DMS 273 treated with DMSO at 0.1 percent for 48 hours (cell line): ENCODE data around the gene CUX1.
"Not testable (repeated sequence)": the region's sequence is repeated elsewhere in the genome, so short reads cannot be mapped to it uniquely, and the experiment has no call there.

Experiments
- DNase-seq: peaks from one replicate; lab custom pipeline; 2025; lab: John Stamatoyannopoulos, UW

The CUX1 gene

DNA sequence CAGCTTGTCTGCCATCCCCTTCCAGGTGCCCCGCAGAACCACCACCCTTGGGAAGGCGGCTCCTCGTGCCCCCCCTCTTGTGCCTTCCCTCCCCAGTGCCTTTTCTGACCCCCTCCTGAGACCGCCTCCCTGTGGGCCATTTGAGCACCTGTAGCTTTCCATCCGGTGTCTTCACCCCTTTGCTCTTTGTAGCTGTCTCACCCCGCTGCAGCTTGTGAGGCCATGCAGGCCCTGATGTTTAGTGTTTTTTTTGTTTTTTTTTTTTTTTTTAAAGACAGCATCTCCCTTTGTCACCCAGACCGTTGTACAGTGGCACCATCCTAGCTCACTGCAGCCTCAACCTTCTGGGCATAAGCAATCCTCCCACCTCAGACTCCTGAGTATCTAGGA, 52.5 kb downstream of the CUX1 start:
- no peak for DNase-seq

DNA sequence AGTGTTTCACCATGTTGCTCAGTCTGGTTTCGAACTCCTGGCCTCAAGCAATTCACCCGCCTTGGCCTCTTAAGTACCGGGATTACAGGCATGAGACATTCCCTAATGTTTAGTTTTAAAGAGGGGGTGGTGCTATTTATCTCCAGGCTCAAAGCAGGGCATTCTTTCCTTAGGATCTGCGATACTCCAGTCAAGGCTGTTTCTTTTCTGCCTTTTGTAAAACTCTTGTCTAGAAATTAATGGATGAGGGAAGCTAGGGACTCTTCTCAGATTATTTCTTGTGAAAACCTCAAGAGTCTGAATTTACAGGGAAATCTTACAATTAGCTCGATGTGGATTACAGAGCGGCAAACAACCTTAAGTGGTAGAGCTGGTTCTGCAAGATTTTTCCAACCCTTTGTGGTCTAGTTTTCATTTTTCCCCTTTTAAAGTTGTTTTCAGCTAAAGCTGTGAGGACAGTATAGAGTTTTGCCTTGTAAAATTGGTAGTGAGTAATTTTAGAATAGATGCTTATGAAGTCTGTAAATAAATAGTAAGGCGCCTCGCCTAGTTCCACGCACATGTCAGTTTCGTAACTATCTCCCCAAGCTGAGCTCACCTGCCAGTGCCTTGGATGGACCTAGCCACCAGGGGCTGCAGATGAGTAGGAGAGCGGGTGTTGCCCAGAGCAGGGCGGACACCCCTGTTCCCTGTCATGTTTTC, 53.1 kb downstream of the CUX1 start:
- DNase-seq = no peak

DNA sequence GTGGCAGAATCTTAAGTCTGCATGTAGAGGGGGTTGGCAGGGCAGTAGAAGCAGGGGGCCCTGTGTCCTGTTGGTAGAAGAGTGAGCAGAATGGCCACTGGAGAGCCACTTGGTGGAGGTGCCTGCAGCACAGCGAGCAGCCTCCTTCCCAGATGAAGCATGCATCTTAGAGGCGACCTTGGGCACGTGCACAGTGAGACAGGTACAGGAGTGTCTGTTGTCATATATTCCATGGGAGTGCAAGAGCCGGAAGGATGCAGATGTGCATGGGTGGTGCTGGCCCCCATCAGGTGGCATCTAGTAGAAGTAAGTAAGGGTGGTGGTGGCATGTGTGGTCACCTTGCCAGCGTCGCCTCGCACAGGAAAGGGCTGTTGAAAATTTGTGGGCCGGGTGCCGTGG, 53.9 kb downstream of the CUX1 start:
- no peak for DNase-seq

DNA sequence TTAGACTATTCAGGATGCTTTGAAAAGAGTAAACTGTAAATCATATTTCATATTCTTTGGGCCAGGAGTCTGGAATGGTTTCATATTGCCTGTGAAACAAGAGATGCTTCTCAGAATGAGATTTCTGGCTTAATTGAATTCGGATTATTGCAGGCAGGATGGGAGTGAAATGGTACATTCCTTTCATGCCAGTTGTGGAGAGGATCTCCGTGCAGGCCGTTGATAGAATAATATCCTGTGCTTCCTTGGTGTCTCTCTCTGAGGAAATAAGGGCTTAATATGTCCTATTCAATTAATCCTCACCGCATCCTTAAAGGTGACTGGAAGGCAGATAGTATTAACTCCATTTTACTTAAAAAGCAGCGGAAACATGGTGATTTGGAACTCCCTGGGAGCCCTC, 56.6 kb downstream of the CUX1 start:
- DNase-seq = no peak

DNA sequence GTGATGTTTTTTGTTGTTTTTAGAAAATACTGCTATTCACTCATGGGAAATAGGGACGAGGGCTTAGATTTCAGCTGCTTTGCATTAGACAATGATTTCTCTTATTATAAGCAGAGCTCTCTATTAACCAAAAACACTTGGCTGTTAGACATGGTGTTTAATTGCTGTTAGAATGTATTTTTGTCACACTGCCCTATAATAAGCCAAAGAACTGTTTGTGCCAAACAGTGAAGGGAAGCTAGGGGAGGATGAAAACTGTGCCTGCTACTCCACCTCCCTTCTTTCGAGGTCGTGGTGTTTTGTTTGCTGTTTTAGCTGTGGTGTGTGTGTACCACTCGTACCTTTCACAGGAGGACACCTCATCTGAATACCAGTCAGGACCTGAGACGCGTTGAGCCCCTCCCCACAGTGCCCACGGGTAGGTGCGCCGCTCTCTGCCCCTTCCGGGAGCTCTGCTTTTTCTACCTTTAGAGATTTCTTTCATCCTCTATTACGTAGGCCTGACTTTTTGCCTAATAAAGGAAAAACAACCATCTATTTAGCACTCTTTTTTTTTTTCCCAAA, 57.9 kb downstream of the CUX1 start:
- no peak for DNase-seq

DNA sequence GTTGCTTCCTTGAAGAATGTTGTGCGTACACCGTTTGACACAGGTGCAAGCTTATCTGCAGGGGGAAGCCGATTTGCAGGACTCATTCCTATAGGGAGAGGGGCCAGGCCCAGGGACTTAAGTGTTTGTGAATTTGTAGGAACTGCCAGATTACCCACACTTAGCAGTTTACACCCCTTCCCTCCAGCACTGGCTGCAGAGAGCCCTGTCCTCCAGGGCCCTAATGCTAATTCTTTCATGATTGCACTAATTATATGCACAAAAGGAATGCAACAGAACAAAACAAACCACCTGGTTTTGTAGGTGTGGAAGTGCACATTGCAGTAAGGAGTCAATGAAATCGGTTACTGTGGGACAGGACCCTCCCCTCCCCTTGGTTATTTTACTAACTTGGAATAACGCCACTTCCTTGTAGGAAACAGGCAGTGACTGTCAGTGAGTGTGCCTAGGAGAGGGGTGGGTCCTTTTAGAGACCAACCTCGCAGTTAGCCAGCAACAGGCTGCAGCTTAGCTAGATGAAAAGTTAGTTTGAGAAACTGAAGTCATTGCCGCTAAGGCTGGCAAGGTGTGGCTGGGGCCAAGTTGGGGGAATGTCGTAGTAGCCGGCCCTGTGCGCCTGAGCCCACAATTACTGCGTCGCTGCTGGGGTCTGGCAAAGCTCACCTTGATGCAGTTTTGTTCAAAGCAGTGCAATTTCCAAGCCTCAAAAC, 60.6 kb downstream of the CUX1 start:
- no peak for DNase-seq

DNA sequence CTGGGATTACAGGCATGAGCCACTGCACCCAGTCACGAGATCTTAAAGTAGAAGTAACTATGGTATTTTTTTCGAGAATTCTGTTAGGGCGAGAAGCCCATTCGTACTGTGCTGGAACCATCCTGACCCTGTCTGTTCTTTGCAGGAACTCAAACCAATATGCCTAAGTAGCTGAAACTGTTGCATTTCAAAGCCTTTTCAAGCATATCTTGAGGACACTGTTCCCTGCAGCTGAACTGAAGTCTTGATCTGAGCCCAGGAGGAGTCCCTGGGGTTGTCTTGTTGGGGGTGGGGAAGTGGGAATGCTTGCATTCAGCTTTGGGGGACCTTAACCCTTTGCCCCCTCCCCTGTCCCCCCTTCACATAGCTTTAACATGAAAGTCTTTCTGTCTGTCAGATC, 61.5 kb downstream of the CUX1 start:
- no peak for DNase-seq

DNA sequence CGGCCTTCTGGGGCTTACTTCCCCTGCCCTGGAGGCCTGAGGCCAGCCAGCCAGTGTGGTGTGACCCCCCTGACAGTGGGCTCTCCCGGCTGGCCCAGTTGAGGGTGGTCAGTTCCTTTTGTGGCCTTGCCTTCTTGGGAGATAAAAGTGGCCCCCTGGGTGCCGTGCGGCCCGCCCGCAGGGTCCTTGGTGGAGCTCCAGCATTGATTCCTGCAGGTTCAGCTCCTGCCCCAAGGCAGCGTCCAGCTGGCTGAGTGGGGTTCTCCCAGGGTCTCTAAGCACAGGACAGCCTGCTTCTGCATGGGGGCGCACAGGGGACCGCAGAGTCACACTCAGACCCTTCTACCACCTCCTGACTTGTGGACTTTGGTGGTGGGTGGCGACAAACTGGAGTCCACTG, 62.1 kb downstream of the CUX1 start:
- DNase-seq = no peak

DNA sequence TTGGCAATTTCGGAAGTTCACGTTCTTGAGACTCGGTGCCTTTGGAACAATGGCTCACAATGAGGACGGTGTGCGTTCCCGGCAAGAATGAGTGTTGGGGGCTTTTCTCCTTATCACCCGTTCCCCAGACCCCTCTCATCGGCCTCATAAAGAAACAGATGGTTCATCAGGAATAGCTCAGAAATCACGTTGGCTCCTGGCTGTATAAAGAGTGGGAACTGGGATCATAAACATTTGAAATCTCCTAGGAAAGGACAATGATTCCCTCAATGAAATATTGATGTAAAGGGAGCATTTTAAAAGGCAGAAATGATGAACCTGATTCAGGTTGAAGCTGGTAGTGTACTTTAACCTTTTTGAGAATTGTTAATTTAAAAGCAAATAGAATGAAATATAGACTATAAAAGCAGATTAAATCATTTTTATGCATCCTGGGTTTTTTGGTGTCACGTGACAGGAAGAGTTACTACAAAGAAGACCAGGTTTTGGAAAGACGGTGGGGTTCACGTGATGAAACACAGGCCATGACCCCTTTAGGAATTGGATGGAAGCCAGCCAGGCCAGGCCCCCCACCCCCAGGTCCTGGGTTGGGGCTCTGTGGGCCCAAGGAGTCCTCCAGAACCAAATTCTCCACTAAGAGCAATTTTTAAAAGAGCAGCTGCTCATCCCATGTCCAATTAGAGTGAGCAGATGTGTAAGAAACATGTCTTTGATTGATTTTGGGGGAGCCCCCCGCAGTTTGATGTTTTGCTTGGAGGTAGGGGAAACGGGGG, 63.0 kb downstream of the CUX1 start:
- DNase-seq = no peak

DNA sequence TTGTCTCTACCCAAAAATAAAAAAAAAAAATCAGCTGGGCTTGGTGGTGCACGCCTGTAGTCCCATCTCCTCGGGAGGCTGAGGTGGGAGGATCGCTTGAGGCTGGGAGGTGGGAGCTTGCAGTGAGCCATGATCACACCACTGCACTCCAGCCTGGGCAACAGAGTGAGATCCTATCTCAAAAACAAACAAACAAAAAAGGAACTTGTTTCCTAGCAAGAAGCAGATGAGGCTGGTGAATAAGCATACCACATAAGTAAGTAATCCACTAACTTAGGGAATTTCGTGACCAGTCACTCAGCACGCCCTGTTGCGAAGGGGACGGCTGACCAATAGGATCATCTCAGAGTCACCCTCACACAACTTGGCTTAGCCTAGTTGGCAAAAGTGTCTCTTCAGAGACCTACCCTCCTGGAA, 64.6 kb downstream of the CUX1 start:
- no peak for DNase-seq

DNA sequence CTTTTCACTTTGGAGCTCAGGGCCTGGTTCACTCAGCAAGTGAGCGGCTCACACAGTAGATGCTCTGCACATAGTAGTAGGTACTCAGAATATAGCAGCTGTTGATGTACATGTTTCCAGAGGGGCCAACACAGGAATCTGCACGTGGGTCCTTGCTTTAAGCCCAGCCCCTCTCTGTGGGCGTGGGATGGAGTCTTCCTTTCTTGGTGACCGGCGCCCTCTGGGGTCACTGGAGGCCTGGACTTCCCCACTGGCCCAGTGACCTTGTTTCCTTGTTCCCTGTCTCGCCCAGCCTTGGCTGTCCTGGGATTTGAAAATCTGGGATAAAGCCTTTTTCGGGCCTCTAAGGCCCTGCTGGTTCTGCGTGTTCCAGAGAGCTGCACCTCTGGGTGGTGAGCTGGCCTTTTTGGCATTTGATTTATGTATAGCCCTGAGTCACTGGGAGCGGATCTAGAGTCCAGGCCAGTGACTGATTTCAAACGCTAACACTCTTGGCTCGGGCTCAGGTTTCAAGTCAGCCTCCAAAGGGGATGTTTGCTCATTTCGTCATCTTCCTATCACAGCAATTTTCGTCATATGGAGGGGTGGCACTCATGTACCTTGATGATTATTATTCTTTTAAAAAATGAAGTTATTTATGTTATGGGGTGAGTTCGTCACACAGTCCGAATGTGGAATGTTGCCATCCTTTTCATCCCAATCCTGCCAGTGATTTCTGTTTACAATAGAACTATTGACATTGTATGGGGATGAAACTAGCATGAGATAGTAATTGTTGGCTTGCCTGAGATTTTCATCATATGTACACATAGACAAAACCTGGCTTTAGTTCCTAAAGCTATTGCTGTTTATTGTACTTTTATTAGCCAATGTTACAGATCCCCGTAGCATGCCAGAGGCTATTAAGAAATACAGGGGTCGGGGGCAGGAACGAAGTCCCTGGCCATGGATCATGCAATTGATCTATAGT, 65.5 kb downstream of the CUX1 start:
- peak; percentile 38 for DNase-seq

DNA sequence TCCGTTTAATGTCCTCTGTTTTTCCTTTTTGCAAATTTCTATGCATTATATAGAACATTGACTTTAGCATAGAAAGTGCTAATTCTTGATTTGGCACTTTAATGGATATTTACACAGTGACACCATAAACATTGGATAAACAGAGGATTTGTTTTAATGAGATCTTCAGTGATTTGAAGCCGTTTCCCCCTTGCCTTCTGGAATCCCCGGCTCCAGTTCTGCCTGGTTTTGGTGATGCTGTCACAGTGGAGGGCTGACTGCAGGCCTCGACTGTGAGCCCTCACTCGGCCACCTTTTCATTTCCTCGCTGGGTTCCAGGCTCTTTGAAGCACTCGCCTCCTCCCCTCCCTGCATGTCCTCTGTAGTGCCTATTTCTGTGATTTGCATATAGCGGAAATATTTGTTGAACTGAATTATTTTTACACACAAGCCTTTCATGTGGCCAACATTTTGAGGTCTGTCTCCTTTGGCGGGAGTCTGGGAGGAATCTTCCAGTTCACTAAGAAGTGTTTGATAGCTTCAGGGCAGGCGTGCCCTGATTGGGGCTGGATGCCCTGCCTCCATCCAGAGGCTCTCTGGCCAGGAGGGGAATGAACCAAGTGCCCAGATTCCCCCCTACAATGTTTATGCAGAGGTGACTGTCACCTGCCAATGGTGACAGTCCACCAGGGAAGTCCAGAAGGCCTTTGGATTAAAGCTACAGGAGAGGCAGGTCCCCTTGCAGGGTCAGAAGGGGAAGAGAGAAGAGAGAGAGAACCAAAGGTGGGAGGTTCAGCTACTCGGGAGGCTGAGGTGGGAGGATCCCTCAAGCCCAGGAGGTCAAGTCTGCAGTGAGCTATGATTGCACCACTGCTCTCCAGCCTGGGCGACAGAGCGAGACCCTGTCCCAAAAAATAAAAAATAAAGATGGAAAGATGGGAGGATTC, 67.5 kb downstream of the CUX1 start:
- DNase-seq = no peak

DNA sequence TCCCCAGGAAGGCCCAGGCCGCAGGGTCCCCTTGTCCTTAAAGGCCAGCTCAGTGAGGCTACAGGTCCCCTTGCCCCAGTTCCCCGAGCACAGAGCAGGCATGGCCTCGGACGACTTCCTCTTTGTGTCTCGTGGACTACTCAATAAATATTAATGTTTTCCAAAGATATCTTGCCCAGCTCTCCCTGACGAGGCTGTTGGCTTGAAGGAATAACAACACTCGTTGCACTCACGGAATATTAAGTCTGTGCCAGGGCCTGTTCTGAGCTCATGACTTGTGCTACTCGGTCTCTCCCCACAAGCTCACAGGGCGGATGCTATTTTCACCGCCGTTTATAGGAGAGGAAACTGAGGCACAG, 68.2 kb downstream of the CUX1 start:
- DNase-seq = no peak

DNA sequence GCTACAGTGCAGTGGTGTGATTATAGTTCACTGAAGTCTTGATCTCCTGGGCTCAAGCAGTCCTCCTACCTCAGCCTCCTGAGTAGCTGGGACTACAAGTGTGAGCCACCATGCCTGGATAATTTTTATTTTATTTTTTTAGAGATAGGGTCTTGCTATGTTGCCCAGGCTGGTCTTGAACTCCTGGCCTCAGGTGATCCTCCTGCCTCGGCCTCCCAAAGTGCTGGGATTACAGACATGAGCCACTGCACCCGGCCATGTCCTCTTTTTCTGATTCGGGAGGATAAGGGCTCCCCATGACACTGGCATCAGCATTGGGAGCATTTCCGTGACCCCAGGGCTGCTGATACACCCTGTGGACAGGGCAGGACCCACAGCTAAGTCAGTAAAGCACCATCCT, 69.9 kb downstream of the CUX1 start:
- DNase-seq = not testable (repeated sequence)

DNA sequence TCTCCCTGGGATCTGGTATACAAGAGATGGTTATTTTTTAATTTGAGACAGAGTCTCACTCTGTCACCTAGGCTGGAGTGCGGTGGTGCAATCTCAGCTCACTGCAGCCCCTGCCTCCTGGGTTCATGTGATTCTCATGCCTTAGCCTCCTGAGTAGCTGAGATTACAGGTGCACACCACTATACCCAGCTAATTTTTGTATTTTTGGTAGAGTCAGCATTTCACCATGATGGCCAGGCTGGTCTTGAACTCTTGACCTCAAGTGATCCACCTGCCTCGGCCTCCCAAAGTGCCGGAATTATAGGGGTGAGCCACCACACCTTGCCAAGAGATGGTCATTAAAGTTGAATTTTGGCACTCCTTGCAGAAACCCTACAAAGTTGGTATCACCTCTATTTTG, 71.1 kb downstream of the CUX1 start:
- DNase-seq = not testable (repeated sequence)

DNA sequence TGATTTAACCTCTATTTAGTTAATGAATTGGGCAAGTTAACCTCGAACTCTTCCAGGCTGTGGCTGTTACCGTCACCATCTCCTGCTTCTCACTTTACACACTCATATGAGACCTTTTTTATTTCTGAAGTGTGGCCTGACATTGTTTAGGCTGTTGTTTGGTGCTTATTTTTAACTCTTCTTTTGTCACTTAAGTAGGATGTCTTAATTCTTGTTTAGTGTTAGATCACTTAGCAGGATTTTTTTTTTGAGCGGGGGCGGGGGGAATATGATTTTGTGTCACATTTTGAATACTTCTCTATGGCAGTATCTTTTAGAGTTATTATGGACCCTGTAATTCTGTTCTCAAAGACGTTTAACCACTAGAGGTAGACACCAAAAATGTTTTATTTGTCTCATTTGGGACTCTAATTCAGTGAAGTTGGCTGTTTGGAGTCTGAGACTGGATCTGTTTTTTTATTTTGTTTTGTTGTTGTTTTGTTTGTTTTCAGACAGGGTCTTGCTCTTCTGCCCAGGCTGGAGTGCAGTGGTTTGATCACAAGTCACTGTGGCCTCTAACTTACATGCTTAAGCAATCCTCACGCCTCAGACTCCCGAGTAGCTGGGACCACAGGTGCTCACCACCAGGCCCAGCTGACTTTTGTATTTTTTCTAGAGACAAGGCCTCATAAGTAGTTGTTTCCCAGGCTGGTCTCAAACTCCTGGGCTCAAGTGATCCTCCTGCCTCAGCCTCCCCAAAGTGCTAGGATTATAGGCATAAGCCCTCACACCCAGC, 73.5 kb downstream of the CUX1 start:
- DNase-seq = no peak

DNA sequence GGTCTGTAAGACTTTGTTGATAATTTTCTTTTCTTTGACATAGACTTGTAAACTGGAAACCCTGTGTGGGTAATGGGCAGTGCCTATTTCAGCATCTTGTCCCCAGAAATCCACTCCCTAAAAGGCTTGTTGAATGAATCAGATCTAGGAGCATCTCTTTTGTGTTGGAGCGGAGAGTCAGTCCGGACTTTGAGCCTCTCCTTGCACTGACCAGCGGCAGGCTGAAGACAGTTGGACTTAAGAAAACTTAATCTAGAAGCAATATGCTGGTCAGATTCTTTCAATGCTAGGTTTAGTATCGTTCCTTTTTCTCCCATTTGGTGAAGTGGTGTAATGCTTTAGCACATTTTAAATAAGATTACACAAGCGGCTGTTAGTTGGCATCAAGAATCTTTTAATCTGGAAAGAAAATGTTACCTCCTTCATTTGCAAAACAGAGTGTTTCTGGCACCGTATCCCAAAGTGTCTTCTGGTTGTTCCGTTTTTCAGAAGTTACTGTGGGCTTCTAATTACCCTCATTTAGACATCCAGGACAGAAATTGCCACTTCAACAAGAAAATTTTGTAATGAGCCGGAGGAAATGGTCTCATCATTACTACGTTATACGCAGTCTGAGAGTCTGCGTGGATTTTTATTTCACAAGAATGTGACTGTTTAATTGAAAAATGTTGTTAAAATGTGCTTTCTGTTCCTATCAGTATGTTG, 74.7 kb downstream of the CUX1 start:
- no peak for DNase-seq

DNA sequence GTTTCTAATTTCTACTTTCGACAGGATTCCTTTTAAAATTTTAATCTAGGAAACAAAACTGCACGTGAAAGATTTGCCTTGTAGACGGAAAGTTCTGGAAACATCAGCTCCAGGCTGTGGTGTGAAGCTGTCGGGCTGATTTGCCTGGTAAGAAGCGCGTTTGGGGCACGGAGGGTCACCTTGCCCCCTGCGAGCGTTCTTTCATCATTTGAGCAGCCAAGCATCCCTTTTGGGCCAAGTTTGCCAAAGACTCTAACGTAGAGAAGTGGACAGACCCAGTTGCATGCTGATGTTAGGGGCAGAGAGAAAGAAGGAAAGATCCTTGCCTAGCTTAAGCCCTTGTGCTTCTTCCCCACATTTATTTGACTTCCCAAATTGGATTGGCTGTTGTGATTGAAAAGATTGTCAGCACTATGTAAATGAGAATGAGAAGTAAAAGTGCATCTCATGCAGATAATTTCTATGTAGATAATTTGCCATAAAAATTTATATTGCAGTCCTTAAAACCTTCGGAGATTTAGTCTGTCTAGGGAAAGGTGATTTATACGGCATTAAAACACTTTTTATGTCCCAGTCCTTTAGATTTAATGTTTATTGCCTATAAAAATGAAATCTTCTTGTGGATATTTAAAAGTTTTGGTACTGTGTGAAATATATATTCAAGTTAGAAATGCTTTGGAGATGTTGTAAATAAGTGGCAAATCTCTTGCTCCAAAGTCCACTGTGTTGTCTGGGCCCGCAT, 76.1 kb downstream of the CUX1 start:
- DNase-seq = no peak
